ENCODE measurements around the gene IL17RE. TPM values are rescaled to one million over a fixed set of nuclear protein-coding genes. Genes with fewer than 3 reads are reported as not detected.

The IL17RE gene
- total and polyA plus RNA-seq, 2 of the 13 experiments (the other 11 are each of a cell fraction or from before 2014, with no cell fraction given), result 14.5 to 24.1 TPM

GRCh38 chr3:9916734-9917680, 14.4 kb downstream of the IL17RE start, which contains the start of gene IL17RC (continued):
- TF ChIP-seq ZBTB39 (CRISPR knock-in tag; IDR thresholded peaks at IDR 0.05), result no peak

- Histone ChIP-seq H3K27me3 (ENCODE audit: control insufficient read depth in 1 of 2, insufficient read depth in 2 of 2, low read length in 2 of 2) (no peaks in the 10 kb centered on the region), H3K4me1 (ENCODE audit: insufficient read depth, low read length) (peaks cover 38% of the 10 kb centered on the region), H3K9me3 (ENCODE audit: low read length) (no peaks in the 10 kb centered on the region), H4K20me1 (ENCODE audit: insufficient read depth, low read length) (no peaks in the 10 kb centered on the region), H3K9ac (ENCODE audit: insufficient read depth, low read depth, low read length) (peak overlapping the region; percentile 80; the same call in 1 of the 2 replicates), H3K36me3 (replicated peaks in 1 of 2; ENCODE audit: control insufficient read depth in 1 of 2, insufficient read depth in 2 of 2, low read length in 2 of 2) (no peaks in the 10 kb centered on the region), H3K27ac (ENCODE audit: extremely low read length, insufficient read depth, low read length) (peak overlapping the region; percentile 71), H3K4me3 (replicated peaks in 1 of 3; ENCODE audit: insufficient read depth in 1 of 3, low read depth in 2 of 3, low read length in 3 of 3) (peak overlapping the region; percentile 55 to 86 (median 83); a peak in 5 of 6 replicates), H3K4me2 (ENCODE audit: low read depth, low read length) (peak overlapping the region; percentile 100), H3K79me2 (ENCODE audit: insufficient read depth, low read length) (peaks cover 3% of the 10 kb centered on the region), H2AFZ (ENCODE audit: low read length) (no peak overlapping the region)
- no peak for TF ChIP-seq TOE1 (CRISPR knock-in tag; IDR thresholded peaks at IDR 0.05)
- TF ChIP-seq ZSCAN22 (CRISPR knock-in tag; IDR thresholded peaks at IDR 0.05), result no peak
- 0 out of 2 replicates have a peak, but pooled peaks have one; percentile 21 for TF ChIP-seq TFDP1 (CRISPR knock-in tag; IDR thresholded peaks at IDR 0.05; ENCODE audit: borderline replicate concordance)
- no peak for TF ChIP-seq POLR2AphosphoS2 (IDR thresholded peaks at IDR 0.05; ENCODE audit: low read depth, low read length)
- no peak for TF ChIP-seq ZNF800 (CRISPR knock-in tag; IDR thresholded peaks at IDR 0.05)
- no peak for TF ChIP-seq ZXDC (CRISPR knock-in tag; IDR thresholded peaks at IDR 0.05)
- intact Hi-C loops (cut with micrococcal nuclease; ENCODE audit: unreplicated experiment) (loop anchor here (5.0 kb wide), 1 partner anchor 41 kb away; no protein-coding TSS in a partner anchor), in situ Hi-C loops (cut with HindIII; ENCODE audit: extremely low pct_ligation_motif_present, low pct_unique_long_range_greater_than_20kb) (no loop called here)
- CTCF ChIA-PET (ENCODE audit: low intra/inter-chr PET ratio, low total read pairs), result no interaction called here
- ATAC-seq, result no peak; the same call in 2 of the 3 replicates
- POLR2A ChIA-PET, result interaction anchor here (1.5 to 9.0 kb wide), 5 partner anchors 15 to 29 kb away, joined by 6 to 298 read pairs (median 31); partner anchors contain the start of genes CRELD1, IL17RE and JAGN1
- WGBS (ENCODE audit: low lambda C conversion rate), result no CpG with 5 or more reads among the region's 10 CpGs
- no TSS peak for BruUV-seq (replicated peaks)
- DNase-seq (ENCODE audit: low spot score), result no peak
- FAIRE-seq, result no peak
These were observed 15.2 kb downstream of the IL17RE start for GRCh38 chr3:9917820-9918219.

Data from HepG2 (cell line).